Measurements from ENCODE around the gene SLFN12L.

SLFN12L gene

DNA sequence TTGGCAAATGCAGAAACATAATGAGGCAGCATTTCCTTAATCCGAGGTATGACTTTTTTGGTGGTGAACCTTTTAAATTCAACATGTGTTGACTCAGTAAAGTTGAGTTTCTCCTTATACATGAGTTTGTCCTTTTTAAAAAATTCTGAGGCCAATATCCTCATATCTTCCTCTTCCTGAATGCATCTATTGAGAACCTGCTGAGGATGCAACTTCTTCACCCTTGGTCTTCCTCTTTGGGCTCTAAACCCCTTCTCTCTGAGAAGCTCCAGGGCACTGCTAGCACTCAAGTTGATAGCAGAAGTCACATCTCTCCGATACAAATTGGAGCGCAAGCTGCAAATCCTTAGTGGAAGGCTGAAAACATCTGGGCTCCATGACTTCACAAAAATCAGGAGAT lies 19.9 kb upstream of the SLFN12L start:
- H3K4me2 ChIP-seq (ENCODE audit: low read length): no peak overlapping the region

DNA sequence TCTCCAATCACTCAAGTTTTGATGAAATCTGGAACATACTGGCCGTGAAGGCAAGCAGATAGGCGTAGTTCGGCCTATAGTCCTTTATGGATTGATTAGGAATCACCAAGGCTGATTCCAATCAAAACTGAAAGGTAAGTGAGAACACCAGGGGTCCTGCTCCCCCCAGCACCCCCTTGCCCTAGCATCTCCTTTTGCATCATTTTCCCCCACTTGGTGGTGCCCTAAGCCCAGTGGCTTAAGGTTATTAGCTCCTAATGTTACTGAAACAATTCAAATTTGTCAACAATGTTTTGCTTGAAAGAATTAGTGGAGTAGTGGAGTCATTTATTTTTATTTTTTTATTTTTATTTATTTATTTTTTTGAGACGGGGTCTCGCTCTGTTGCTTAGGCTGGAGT lies 18.2 kb upstream of the SLFN12L start:
- no peak overlapping the region for H2AFZ ChIP-seq (ENCODE audit: low read length)
- H3K27me3 ChIP-seq (ENCODE audit: insufficient read depth, low read length): 0 out of 2 replicates have a peak, but pooled peaks cover 3% of the 10 kb centered on the region
- H3K27ac ChIP-seq (ENCODE audit: low read depth, low read length, poor library complexity, severe bottlenecking): no peak overlapping the region
- H4K20me1 ChIP-seq (ENCODE audit: insufficient read depth, low read length): no peaks in the 10 kb centered on the region
- no peak overlapping the region for H3K4me3 ChIP-seq (ENCODE audit: low read depth, low read length, poor library complexity, severe bottlenecking)
- no peak overlapping the region for H3K9ac ChIP-seq (ENCODE audit: low read length)
- H3K9me3 ChIP-seq (ENCODE audit: low read length): no peaks in the 10 kb centered on the region
- H3F3A ChIP-seq (ENCODE audit: insufficient read depth, low read length): no peaks in the 10 kb centered on the region
- no peaks in the 10 kb centered on the region for H3K9me2 ChIP-seq (ENCODE audit: low read depth, low read length)
- TF ChIP-seq EZH2 (IDR thresholded peaks at IDR 0.05; ENCODE audit: borderline replicate concordance, low read length): no peak
- TF ChIP-seq, protein P1, sequence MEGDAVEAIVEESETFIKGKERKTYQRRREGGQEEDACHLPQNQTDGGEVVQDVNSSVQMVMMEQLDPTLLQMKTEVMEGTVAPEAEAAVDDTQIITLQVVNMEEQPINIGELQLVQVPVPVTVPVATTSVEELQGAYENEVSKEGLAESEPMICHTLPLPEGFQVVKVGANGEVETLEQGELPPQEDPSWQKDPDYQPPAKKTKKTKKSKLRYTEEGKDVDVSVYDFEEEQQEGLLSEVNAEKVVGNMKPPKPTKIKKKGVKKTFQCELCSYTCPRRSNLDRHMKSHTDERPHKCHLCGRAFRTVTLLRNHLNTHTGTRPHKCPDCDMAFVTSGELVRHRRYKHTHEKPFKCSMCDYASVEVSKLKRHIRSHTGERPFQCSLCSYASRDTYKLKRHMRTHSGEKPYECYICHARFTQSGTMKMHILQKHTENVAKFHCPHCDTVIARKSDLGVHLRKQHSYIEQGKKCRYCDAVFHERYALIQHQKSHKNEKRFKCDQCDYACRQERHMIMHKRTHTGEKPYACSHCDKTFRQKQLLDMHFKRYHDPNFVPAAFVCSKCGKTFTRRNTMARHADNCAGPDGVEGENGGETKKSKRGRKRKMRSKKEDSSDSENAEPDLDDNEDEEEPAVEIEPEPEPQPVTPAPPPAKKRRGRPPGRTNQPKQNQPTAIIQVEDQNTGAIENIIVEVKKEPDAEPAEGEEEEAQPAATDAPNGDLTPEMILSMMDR (IDR thresholded peaks at IDR 0.05; ENCODE audit: low read length): peak; percentile 36; the same call in 1 of the 2 replicates
- H3K79me2 ChIP-seq (ENCODE audit: insufficient read depth, low read length): no peaks in the 10 kb centered on the region
- no peaks in the 10 kb centered on the region for H3K36me3 ChIP-seq (ENCODE audit: insufficient read depth, low read length)
- no peaks in the 10 kb centered on the region for H3K4me1 ChIP-seq (ENCODE audit: insufficient read depth, low read length, severe bottlenecking)
- H3K4me2 ChIP-seq (ENCODE audit: low read length): no peak overlapping the region

More for the DNA sequence above, 19.9 kb upstream of the SLFN12L start:
- H3K9me3 ChIP-seq (ENCODE audit: low read length): no peaks in the 10 kb centered on the region
- no peaks in the 10 kb centered on the region for H3F3A ChIP-seq (ENCODE audit: insufficient read depth, low read length)
- no peaks in the 10 kb centered on the region for H3K4me1 ChIP-seq (ENCODE audit: insufficient read depth, low read length, severe bottlenecking)
- TF ChIP-seq, protein P1 (IDR thresholded peaks at IDR 0.05; ENCODE audit: low read length): no peak
- no peak for TF ChIP-seq EZH2 (IDR thresholded peaks at IDR 0.05; ENCODE audit: borderline replicate concordance, low read length)
- H3K9ac ChIP-seq (ENCODE audit: low read length): no peak overlapping the region
- no peaks in the 10 kb centered on the region for H3K36me3 ChIP-seq (ENCODE audit: insufficient read depth, low read length)
- H3K27ac ChIP-seq (ENCODE audit: low read depth, low read length, poor library complexity, severe bottlenecking): no peak overlapping the region
- H4K20me1 ChIP-seq (ENCODE audit: insufficient read depth, low read length): no peaks in the 10 kb centered on the region
- no peaks in the 10 kb centered on the region for H3K9me2 ChIP-seq (ENCODE audit: low read depth, low read length)
- H3K4me3 ChIP-seq (ENCODE audit: low read depth, low read length, poor library complexity, severe bottlenecking): no peak overlapping the region
- 0 out of 2 replicates have a peak, but pooled peaks cover 3% of the 10 kb centered on the region for H3K27me3 ChIP-seq (ENCODE audit: insufficient read depth, low read length)
- H2AFZ ChIP-seq (ENCODE audit: low read length): no peak overlapping the region
- H3K79me2 ChIP-seq (ENCODE audit: insufficient read depth, low read length): no peaks in the 10 kb centered on the region

DNA sequence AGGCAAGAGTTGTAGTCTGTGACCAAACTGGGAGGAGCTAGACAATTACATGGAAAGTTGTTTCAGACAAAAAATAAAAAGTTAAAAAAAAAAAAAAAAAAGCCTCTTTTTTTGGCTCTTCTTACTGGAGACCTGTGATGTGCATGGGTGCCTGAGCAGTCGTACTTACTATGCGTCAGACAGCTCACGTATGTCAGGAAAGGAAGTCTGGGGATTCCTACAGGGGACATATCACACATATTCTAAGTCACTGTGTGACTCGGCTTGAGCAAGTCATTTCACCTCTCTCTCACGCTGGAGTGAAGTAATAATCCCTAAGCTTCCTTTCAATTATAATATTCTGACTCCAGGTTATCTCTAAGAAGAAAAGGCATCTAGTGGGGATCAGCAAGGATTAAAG lies 17.2 kb upstream of the SLFN12L start:
- H3K4me3 ChIP-seq (ENCODE audit: low read depth, low read length, poor library complexity, severe bottlenecking): no peak overlapping the region
- no peaks in the 10 kb centered on the region for H3K9me2 ChIP-seq (ENCODE audit: low read depth, low read length)
- H2AFZ ChIP-seq (ENCODE audit: low read length): no peak overlapping the region
- no peaks in the 10 kb centered on the region for H3K4me1 ChIP-seq (ENCODE audit: insufficient read depth, low read length, severe bottlenecking)
- 0 out of 2 replicates have a peak, but pooled peaks cover 3% of the 10 kb centered on the region for H3K27me3 ChIP-seq (ENCODE audit: insufficient read depth, low read length)
- TF ChIP-seq, protein P1 (IDR thresholded peaks at IDR 0.05; ENCODE audit: low read length): no peak
- no peak for TF ChIP-seq EZH2 (IDR thresholded peaks at IDR 0.05; ENCODE audit: borderline replicate concordance, low read length)
- no peaks in the 10 kb centered on the region for H4K20me1 ChIP-seq (ENCODE audit: insufficient read depth, low read length)
- no peaks in the 10 kb centered on the region for H3K9me3 ChIP-seq (ENCODE audit: low read length)
- H3K36me3 ChIP-seq (ENCODE audit: insufficient read depth, low read length): no peaks in the 10 kb centered on the region
- H3K79me2 ChIP-seq (ENCODE audit: insufficient read depth, low read length): no peaks in the 10 kb centered on the region
- H3K9ac ChIP-seq (ENCODE audit: low read length): no peak overlapping the region
- no peaks in the 10 kb centered on the region for H3F3A ChIP-seq (ENCODE audit: insufficient read depth, low read length)
- H3K4me2 ChIP-seq (ENCODE audit: low read length): no peak overlapping the region
- no peak overlapping the region for H3K27ac ChIP-seq (ENCODE audit: low read depth, low read length, poor library complexity, severe bottlenecking)
